BE2C (cell line): ENCODE measurements around the gene POLR3K.
"Not testable (repeated sequence)": the region's sequence is repeated elsewhere in the genome, so short reads cannot be mapped to it uniquely, and the experiment has no call there.

Source experiments
- DNase-seq: peaks from one replicate; pipeline ENCODE4 v3.0.0-alpha.2; 2020
- H3K27me3 ChIP-seq: fragments of 250-450 bp; sonication (Bioruptor Pico); 2 replicates; pipeline ENCODE4 v1.5.1; 2020; ENCODE audit warnings: mild to moderate bottlenecking
- H3K36me3 ChIP-seq: fragments of 250-450 bp; sonication (Bioruptor Pico); 2 replicates; pipeline ENCODE4 v1.5.1; 2020; ENCODE audit warnings: mild to moderate bottlenecking
- H3K4me1 ChIP-seq: fragments of 250-450 bp; sonication (Bioruptor Pico); 2 replicates; pipeline ENCODE4 v1.5.1; 2020
- H3K4me3 ChIP-seq: 2 replicates; pipeline ENCODE4 v1.5.1; 2011; ENCODE audit warnings: low read depth, low read length
- H3K9me3 ChIP-seq: fragments of 250-450 bp; sonication (Bioruptor Pico); 2 replicates; pipeline ENCODE4 v1.5.1; 2020
- CTCF ChIP-seq: IDR thresholded peaks from 2 replicates; pipeline ENCODE4 v1.5.1; 2012; ENCODE audit warnings: mild to moderate bottlenecking, low read depth, low read length

The POLR3K gene

GRCh38 chr16:43294-43693 lies 10.1 kb downstream of the POLR3K start:
- H3K4me1 ChIP-seq, result no peaks in the 10 kb centered on the region
- H3K27me3 ChIP-seq, result no peaks in the 10 kb centered on the region
- H3K36me3 ChIP-seq, result peaks cover 48% of the 10 kb centered on the region
- no peak for TF ChIP-seq CTCF
- DNase-seq, result no peak
- H3K9me3 ChIP-seq, result no peaks in the 10 kb centered on the region
- no peak overlapping the region for H3K4me3 ChIP-seq

- H3K4me1 ChIP-seq, result no peaks in the 10 kb centered on the region
- H3K27me3 ChIP-seq, result no peaks in the 10 kb centered on the region
- DNase-seq, result no peak
- H3K36me3 ChIP-seq, result peaks cover 44% of the 10 kb centered on the region
- no peak for TF ChIP-seq CTCF
- H3K9me3 ChIP-seq, result no peaks in the 10 kb centered on the region
- H3K4me3 ChIP-seq, result no peak overlapping the region
Measured at GRCh38 chr16:42691-43090, 10.7 kb downstream of the POLR3K start.

- no peak overlapping the region for H3K4me3 ChIP-seq
- H3K4me1 ChIP-seq, result no peaks in the 10 kb centered on the region
- no peak for DNase-seq
- H3K9me3 ChIP-seq, result no peaks in the 10 kb centered on the region
- TF ChIP-seq CTCF, result no peak
- H3K36me3 ChIP-seq, result peaks cover 39% of the 10 kb centered on the region
- no peaks in the 10 kb centered on the region for H3K27me3 ChIP-seq
Measured at GRCh38 chr16:42069-42457, 11.3 kb downstream of the POLR3K start.

GRCh38 chr16:41439-42068 lies 11.9 kb downstream of the POLR3K start:
- peaks cover 38% of the 10 kb centered on the region for H3K36me3 ChIP-seq
- no peaks in the 10 kb centered on the region for H3K9me3 ChIP-seq
- H3K27me3 ChIP-seq, result no peaks in the 10 kb centered on the region
- TF ChIP-seq CTCF, result no peak
- DNase-seq, result no peak
- no peaks in the 10 kb centered on the region for H3K4me1 ChIP-seq
- no peak overlapping the region for H3K4me3 ChIP-seq

- no peak overlapping the region for H3K4me3 ChIP-seq
- DNase-seq, result no peak
- no peak for TF ChIP-seq CTCF
- H3K27me3 ChIP-seq, result no peaks in the 10 kb centered on the region
- peaks cover 6% of the 10 kb centered on the region; the same call in 1 of the 2 replicates for H3K4me1 ChIP-seq
- H3K9me3 ChIP-seq, result no peaks in the 10 kb centered on the region
- peaks cover 20% of the 10 kb centered on the region for H3K36me3 ChIP-seq
Measured at GRCh38 chr16:38941-39892, 14.2 kb downstream of the POLR3K start.

- H3K9me3 ChIP-seq, H3K27me3 ChIP-seq, DNase-seq, H3K4me3 ChIP-seq, H3K4me1 ChIP-seq: not testable (repeated sequence)
- H3K36me3 ChIP-seq, result peaks cover 15% of the 10 kb centered on the region
Measured at GRCh38 chr16:38206-38605, 15.2 kb downstream of the POLR3K start.
